AG20443 (cell line): ENCODE results near the gene BCO2.

Experiments
- DNase-seq: peaks from one replicate; pipeline ENCODE4 v3.0.0; 2012; ENCODE audit warnings: low spot score, mixed read lengths

The BCO2 gene

DNA sequence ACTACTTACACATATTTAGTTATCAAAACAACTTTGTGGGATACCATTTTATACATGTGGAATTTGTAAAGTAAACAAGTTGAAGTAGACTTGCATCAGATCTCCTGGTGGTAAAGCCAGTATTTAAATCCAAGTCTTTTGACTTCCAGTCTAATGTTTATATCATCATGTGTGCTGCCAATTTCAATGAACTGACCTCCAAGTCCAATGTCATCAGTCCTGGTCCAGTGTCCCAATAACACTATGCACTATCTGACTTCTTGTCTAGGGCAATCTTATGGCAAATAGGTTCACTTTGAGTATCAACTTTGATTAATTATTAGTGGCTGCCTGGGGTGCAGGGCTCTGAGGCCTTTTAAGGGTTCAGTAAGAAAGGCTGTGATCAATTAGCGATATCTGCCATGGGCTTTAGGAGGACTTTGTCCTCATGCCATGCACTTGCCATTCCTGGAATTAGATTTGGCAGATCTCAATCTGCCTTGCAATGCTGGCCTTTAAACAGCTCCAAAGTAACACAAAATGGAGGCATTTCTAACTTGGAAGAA, 41.3 kb downstream of the BCO2 start:
- no peak for DNase-seq

DNA sequence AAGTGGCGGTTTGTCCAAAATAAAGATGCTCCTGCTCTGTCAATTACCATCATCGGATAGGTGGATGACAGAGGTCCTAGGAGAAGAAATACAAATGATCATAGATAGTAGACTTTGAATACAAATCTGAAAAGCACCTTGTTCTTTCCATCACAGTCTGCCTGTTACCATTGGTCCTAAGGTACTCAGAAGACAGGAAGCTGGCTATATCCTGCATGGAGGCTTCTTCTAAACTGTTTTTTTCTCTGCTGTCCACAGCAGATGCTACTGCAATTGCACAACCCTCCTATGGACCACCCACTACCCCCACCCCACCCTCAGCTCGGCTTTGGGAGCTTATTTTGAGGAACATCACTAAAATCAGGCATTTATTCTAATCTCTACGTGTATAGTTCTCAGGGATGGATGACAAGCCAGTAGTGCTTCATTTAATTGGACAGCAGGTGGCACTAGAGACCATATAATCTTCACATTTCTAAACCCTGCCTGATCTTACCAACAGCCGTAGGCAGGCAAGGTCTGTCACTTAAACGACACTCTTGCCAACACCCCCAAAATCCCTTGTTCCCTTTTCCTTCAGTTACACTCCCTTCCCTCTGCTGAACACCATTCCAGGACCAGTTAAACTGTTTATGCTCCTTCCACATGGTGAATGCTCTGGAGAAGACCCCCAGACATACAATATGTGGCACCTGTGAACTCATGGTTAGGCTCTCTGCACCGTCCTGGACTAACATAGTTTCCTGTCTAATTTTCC, 44.3 kb downstream of the BCO2 start:
- peak; percentile 71 for DNase-seq

- no peak for DNase-seq
These were observed 46.0 kb downstream of the BCO2 start for GRCh38 chr11:112221274-112221835.

DNA sequence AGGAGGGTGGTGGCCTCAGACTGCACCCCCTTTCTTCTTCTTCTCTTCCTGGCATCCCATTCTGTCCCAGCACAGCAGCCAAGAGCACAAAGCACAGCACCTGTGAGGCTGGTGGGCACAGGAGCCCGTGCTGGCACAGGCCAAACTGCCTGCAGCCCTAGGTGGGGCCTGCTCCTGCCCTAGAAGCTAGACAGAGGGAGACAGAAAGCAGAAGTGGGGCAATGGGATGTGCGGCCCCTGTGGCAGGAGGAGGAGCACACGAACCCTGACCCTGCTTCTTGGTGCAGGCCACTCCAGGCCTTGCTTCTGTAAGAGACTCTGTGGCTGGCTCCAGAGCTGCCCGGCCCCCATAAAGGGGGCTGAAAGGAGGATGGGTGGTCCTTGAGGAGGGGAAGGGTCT, 47.0 kb downstream of the BCO2 start:
- no peak for DNase-seq

DNA sequence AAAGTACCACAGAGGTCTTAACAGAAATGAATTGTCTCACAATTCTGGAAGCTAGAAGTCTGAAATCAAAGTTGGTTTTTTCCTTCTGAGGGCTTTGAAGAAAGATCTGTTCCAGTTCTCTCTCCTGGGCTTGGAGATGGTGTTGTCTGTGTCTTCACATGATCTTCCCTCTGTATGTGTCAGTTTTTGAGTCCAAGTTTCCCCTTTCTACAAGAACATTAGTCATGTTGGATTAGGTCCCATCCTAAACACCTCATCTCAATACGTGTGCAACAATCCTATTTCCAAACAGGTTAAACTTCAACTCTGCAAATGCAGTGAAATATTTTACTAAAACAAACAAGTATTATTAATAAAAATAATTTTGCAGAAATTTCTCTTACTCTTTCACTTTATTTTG, 47.8 kb downstream of the BCO2 start:
- DNase-seq, result no peak

GRCh38 chr11:112223754-112224532, 48.6 kb downstream of the BCO2 start:
- DNase-seq, result no peak

GRCh38 chr11:112225753-112226061, 50.4 kb downstream of the BCO2 start:
- peak; percentile 75 for DNase-seq

DNA sequence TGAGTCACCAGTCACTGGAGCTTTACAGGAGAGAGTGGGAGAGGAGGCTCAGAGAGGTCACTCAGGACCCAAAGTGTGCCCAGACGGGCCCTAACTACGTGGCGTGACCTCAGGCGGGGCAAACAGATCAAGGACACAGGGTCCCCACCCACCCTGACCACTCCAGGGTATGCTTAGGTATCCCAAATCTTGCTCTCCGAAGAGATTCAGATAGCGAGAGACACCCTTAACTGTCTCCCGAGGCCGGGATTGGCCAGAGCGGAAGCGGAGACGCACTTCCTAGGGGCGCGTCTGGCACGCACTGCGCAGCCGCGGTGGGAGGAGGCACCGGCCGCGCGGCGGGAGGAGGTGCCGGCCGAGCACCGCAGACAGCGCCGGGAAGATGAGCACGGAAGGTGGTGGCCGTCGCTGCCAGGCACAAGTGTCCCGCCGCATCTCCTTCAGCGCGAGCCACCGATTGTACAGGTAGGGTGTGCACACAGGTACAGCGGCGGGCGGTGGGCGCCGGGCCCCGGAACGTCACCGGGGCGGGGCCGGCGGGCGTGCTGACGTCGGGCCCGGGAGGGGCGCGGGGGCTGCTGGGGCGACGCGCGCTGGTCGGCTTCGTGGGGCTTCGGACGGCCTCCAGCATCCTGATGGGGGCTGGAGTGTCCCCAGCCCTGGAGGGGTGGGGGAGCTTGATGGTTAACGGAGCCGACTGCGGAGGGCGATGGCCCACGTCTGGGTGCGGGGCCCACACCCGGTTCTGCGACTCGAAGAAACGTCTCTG, 50.9 kb downstream of the BCO2 start, which contains the start of gene PTS:
TSS of gene PTS (plus strand) at position 367 of the 769 bp plus-strand sequence. CDS start at position 383, 16 bp downstream.
- peak; percentile 99 for DNase-seq

GRCh38 chr11:112226831-112227401, 51.6 kb downstream of the BCO2 start:
- peak; percentile 54 for DNase-seq

DNA sequence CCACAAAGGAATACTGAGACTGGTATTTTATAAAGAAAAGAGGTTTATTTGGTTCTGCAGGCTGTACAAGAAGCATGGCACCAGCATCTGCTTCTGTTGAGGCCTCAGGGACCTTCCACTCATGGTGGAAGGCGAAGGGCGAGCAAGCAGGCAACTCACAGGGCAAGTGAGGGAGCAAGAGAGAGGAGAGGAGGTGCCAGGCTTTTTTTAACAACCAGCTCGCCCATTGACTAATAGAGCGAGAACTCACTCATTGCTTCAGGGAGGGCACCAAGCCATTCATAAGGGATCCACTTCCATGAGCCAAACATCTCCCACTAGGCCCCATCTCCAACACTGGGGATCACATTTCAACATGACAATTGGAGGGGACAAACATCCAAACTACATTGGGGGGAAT, 52.2 kb downstream of the BCO2 start:
- no peak for DNase-seq

DNA sequence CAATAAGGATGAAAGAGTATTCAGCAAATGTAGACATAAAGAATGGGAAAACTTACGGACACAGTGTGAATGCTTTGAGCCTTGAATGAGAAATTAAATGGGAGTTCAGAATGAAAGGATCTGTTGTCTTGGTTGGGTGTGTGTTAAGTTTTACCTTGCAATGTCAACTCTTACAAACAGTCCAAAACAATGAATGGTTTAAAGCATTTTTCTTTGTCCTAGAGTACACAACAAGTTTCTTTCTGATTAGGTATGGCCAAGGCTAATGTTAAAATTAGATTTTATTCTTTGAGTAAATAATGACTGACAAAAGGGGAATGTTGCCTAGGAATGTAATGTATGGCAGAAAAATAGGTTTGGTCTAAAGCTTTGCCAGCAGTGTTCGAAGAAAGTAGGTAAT, 53.4 kb downstream of the BCO2 start:
- no peak for DNase-seq

- no peak for DNase-seq
These were observed 53.8 kb downstream of the BCO2 start for GRCh38 chr11:112229159-112229558.

- peak; percentile 79 for DNase-seq
These were observed 54.6 kb downstream of the BCO2 start for GRCh38 chr11:112229746-112230433.

DNA sequence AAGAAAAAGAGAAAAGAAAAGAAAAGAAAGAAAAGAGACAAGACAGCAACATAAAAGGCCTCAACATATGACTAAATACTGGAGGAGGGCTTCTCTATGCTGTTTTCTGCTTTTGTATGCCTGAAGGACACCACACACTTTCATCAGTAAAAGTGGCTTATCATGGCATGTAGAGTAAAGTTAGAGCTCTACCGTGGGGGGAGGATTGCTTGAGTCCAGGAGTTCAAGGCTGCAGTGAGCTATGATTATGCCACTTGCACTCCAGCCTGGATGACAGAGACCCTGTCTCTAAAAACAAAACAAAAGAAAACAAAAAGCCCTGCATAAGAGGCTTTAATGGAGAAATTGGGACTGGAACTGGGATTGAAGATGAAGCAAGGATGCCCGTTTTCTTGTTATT, 56.6 kb downstream of the BCO2 start:
- DNase-seq, result no peak

DNA sequence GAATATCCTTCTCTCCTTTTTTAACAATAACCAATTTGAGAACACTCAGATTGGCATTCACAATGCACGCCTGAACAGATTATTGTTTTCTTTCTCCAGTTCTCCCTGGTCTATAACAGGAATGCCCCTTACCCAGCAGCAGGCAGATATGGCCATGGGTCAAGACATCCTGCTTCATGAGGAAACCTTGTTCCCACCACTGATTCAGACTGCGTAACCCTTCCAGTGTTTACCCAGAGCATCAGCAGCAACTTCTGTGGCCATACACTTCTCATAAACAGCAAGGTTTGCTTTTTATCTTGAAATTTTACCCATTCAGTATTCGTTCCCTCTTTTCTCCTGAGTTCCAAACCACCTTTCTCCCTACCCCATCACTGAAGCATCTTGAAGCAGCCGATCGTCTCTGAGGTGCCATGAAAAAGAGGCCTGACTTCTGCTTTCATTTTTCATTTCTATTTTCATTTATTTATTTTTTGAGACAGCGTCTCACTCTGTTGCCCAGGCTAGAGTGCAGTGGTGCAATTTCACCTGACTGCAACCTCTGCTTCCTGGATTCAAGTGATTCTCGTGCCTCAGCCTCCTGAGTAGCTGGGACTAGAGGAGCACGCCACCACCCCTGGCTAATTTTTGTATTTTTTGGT, 60.6 kb downstream of the BCO2 start:
- DNase-seq, result no peak

GRCh38 chr11:112237451-112237850, 62.1 kb downstream of the BCO2 start:
- no peak for DNase-seq

GRCh38 chr11:112238041-112238440, 62.7 kb downstream of the BCO2 start:
- no peak for DNase-seq

GRCh38 chr11:112241486-112241885, 66.2 kb downstream of the BCO2 start:
- DNase-seq, result peak; percentile 60

- DNase-seq, result no peak
These were observed 71.9 kb downstream of the BCO2 start for GRCh38 chr11:112247201-112247600.

GRCh38 chr11:112248201-112248600, 72.9 kb downstream of the BCO2 start:
- no peak for DNase-seq
